Naive B cell (primary cell): ENCODE results near the gene DDX23. TPM values are rescaled to one million over a fixed set of nuclear protein-coding genes. Genes with fewer than 3 reads are reported as not detected.
"Not testable (repeated sequence)": the region's sequence is repeated elsewhere in the genome, so short reads cannot be mapped to it uniquely, and the experiment has no call there.

Source experiments
- ATAC-seq, 2 donors: fragments of 150-1000 bp; cut with Tn5 transposase; 2 replicates each; pipeline ENCODE4 v1.10.0; 2021; ENCODE audit warnings: low read depth in 2 of 2, mild to moderate bottlenecking in 2 of 2, moderate library complexity in 2 of 2
- DNase-seq: peaks from one replicate; pipeline ENCODE4 v3.0.0; 2022
- H3K27ac Mint-ChIP-seq, 6 donors: one replicate each; pipeline ENCODE4 v1.8.0; 2020 to 2022; ENCODE audit warnings: mild to moderate bottlenecking in 6 of 6, mixed read lengths in 6 of 6, moderate library complexity in 5 of 6, inconsistent platforms in 2 of 6
- H3K27me3 Mint-ChIP-seq, 3 donors: one replicate each; pipeline ENCODE4 v1.8.0; 2021 to 2022; ENCODE audit warnings: mixed read lengths in 3 of 3, mild to moderate bottlenecking in 1 of 3
- H3K36me3 Mint-ChIP-seq, 2 donors: one replicate each; pipeline ENCODE4 v1.8.0; 2020 to 2022; ENCODE audit warnings: mixed read lengths in 2 of 2, inconsistent platforms in 1 of 2, mild to moderate bottlenecking in 1 of 2
- H3K4me1 Mint-ChIP-seq, 3 donors: one replicate each; pipeline ENCODE4 v1.8.0; 2020 to 2022; ENCODE audit warnings: mixed read lengths in 3 of 3, inconsistent platforms in 1 of 3, mild to moderate bottlenecking in 1 of 3, moderate library complexity in 1 of 3
- H3K4me3 Mint-ChIP-seq, 8 donors: one replicate each; pipeline ENCODE4 v1.8.0; 2020 to 2022; ENCODE audit warnings: mild to moderate bottlenecking in 8 of 8, mixed read lengths in 8 of 8, moderate library complexity in 8 of 8, inconsistent platforms in 2 of 8
- H3K9me3 Mint-ChIP-seq, 7 donors: one replicate each; pipeline ENCODE4 v1.8.0; 2020 to 2022; ENCODE audit warnings: mixed read lengths in 7 of 7, mild to moderate bottlenecking in 5 of 7, inconsistent platforms in 2 of 7, moderate library complexity in 1 of 7
- polyA plus RNA-seq, 6 donors: library from polyadenylated mRNA; unstranded; fragments of 300-500 nt; fragmentation: Illumina TruSeq; gene quantifications; one replicate each; pipeline ENCODE4 v1.2.3, GENCODE V29; 2021; ENCODE audit warnings: low read depth in 6 of 6

Gene DDX23
- polyA plus RNA-seq, 6 donors from 2014 or later: 9.1 to 51.3 (median 29.9) TPM

GRCh38 chr12:48875944-48876515 is 24.1 kb upstream of the DDX23 start:
- Mint-ChIP-seq H3K27me3 (peaks cover 15 to 33% (median 17%) of the 10 kb centered on the region in 3 donors), H3K9me3 (no peaks in the 10 kb centered on the region)

GRCh38 chr12:48873534-48873933 is 21.6 kb upstream of the DDX23 start:
- ATAC-seq, DNase-seq, H3K36me3 Mint-ChIP-seq, H3K4me1 Mint-ChIP-seq, H3K4me3 Mint-ChIP-seq, H3K9me3 Mint-ChIP-seq: not testable (repeated sequence)
- H3K27me3 Mint-ChIP-seq: peaks cover 0 to 20% (median 7%) of the 10 kb centered on the region in 3 donors
- peak overlapping the region in 2 of 6 donors; percentile 11 to 86 for H3K27ac Mint-ChIP-seq

More at GRCh38 chr12:48875944-48876515, 24.1 kb upstream of the DDX23 start:
- H3K27ac Mint-ChIP-seq: no peak overlapping the region
- ATAC-seq (no peak), DNase-seq (no peak)
- H3K4me1 Mint-ChIP-seq: no peaks in the 10 kb centered on the region
- H3K36me3 Mint-ChIP-seq: no peaks in the 10 kb centered on the region
- no peak overlapping the region for H3K4me3 Mint-ChIP-seq

GRCh38 chr12:48873096-48873495 is 21.1 kb upstream of the DDX23 start:
- no peaks in the 10 kb centered on the region for H3K36me3 Mint-ChIP-seq
- H3K9me3 Mint-ChIP-seq: no peaks in the 10 kb centered on the region
- ATAC-seq: no peak
- DNase-seq: no peak
- peaks cover 0 to 20% (median 7%) of the 10 kb centered on the region in 3 donors for H3K27me3 Mint-ChIP-seq
- H3K27ac Mint-ChIP-seq: peak overlapping the region in 1 of 6 donors; percentile 86
- no peak overlapping the region for H3K4me3 Mint-ChIP-seq
- no peaks in the 10 kb centered on the region for H3K4me1 Mint-ChIP-seq

- Mint-ChIP-seq H3K36me3 (no peaks in the 10 kb centered on the region), H3K4me1 (peaks cover 20 to 21% (median 21%) of the 10 kb centered on the region in 3 donors), H3K27me3 (peaks cover 0 to 15% (median 7%) of the 10 kb centered on the region in 3 donors), H3K4me3 (peak overlapping the region in 1 of 8 donors; percentile 5), H3K9me3 (no peaks in the 10 kb centered on the region), H3K27ac (peak overlapping the region in 1 of 6 donors; percentile 52)
- DNase-seq (no peak), ATAC-seq (no peak)
Measured at GRCh38 chr12:48869191-48869590, 17.2 kb upstream of the DDX23 start.

- no peaks in the 10 kb centered on the region for H3K9me3 Mint-ChIP-seq
- H3K36me3 Mint-ChIP-seq: no peaks in the 10 kb centered on the region
- H3K27ac Mint-ChIP-seq: no peak overlapping the region
- H3K4me1 Mint-ChIP-seq: peaks cover 26 to 27% (median 27%) of the 10 kb centered on the region in 3 donors
- ATAC-seq (no peak), DNase-seq (no peak)
- H3K27me3 Mint-ChIP-seq: peaks cover 0 to 11% (median 7%) of the 10 kb centered on the region in 3 donors
- peak overlapping the region in 1 of 8 donors; percentile 56 for H3K4me3 Mint-ChIP-seq
Measured at GRCh38 chr12:48868451-48868850, 16.5 kb upstream of the DDX23 start.

- peaks cover 26 to 32% (median 31%) of the 10 kb centered on the region in 3 donors for H3K4me1 Mint-ChIP-seq
- DNase-seq (no peak), ATAC-seq (no peak)
- H3K9me3 Mint-ChIP-seq: no peaks in the 10 kb centered on the region
- H3K36me3 Mint-ChIP-seq: no peaks in the 10 kb centered on the region
- peak overlapping the region; percentile 84 to 96 (median 94) for H3K4me3 Mint-ChIP-seq
- H3K27ac Mint-ChIP-seq: peak overlapping the region; percentile 3 to 97 (median 88)
- H3K27me3 Mint-ChIP-seq: peaks cover 0 to 7% (median 6%) of the 10 kb centered on the region in 3 donors
Measured at GRCh38 chr12:48866052-48866711, 14.2 kb upstream of the DDX23 start.

GRCh38 chr12:48865281-48866051 is 13.5 kb upstream of the DDX23 start, which contains the start of gene RND1:
Gene RND1, minus strand, starts transcription at chr12:48865870. Its CDS starts 103 bp downstream, at chr12:48865767.
- peak within 1 kb of the TSS; percentile 84 to 96 (median 94) for H3K4me3 Mint-ChIP-seq
- no peaks in the 10 kb centered on the region for H3K36me3 Mint-ChIP-seq
- H3K27ac Mint-ChIP-seq: peak within 1 kb of the TSS; percentile 54 to 97 (median 88)
- H3K27me3 Mint-ChIP-seq: peaks cover 0 to 7% (median 6%) of the 10 kb centered on the region in 3 donors
- H3K4me1 Mint-ChIP-seq: peaks cover 26 to 32% (median 31%) of the 10 kb centered on the region in 3 donors
- peak; percentile 83 for DNase-seq
- H3K9me3 Mint-ChIP-seq: no peaks in the 10 kb centered on the region
- ATAC-seq: peak; percentile 82 to 85

GRCh38 chr12:48863291-48863690 is 11.3 kb upstream of the DDX23 start:
- Mint-ChIP-seq H3K36me3 (no peaks in the 10 kb centered on the region), H3K4me1 (peaks cover 26 to 32% (median 31%) of the 10 kb centered on the region in 3 donors), H3K27me3 (peaks cover 0 to 7% (median 6%) of the 10 kb centered on the region in 3 donors), H3K9me3 (no peaks in the 10 kb centered on the region), H3K4me3 (no peak overlapping the region), H3K27ac (no peak overlapping the region)
- DNase-seq: no peak
- ATAC-seq: no peak

GRCh38 chr12:48862760-48863159 is 10.8 kb upstream of the DDX23 start:
- no peaks in the 10 kb centered on the region for H3K36me3 Mint-ChIP-seq
- H3K9me3 Mint-ChIP-seq: no peaks in the 10 kb centered on the region
- H3K27ac Mint-ChIP-seq: no peak overlapping the region
- H3K4me3 Mint-ChIP-seq: no peak overlapping the region
- H3K27me3 Mint-ChIP-seq: peaks cover 0 to 7% (median 6%) of the 10 kb centered on the region in 3 donors
- peaks cover 26 to 32% (median 31%) of the 10 kb centered on the region in 3 donors for H3K4me1 Mint-ChIP-seq
- DNase-seq: no peak
- no peak for ATAC-seq

- Mint-ChIP-seq H3K27me3 (peaks cover 0 to 7% (median 6%) of the 10 kb centered on the region in 3 donors), H3K4me3 (no peak overlapping the region), H3K9me3 (no peaks in the 10 kb centered on the region), H3K4me1 (peaks cover 24 to 30% (median 29%) of the 10 kb centered on the region in 3 donors), H3K36me3 (no peaks in the 10 kb centered on the region), H3K27ac (no peak overlapping the region)
- ATAC-seq (no peak), DNase-seq (no peak)
Measured at GRCh38 chr12:48861111-48861510, 9.1 kb upstream of the DDX23 start.

GRCh38 chr12:48860236-48860635 is 8.3 kb upstream of the DDX23 start:
- ATAC-seq, DNase-seq, H3K27me3 Mint-ChIP-seq, H3K36me3 Mint-ChIP-seq, H3K4me3 Mint-ChIP-seq, H3K27ac Mint-ChIP-seq, H3K9me3 Mint-ChIP-seq: not testable (repeated sequence)
- H3K4me1 Mint-ChIP-seq: peaks cover 15 to 22% (median 21%) of the 10 kb centered on the region in 3 donors

- Mint-ChIP-seq H3K4me1 (peaks cover 9 to 15% (median 14%) of the 10 kb centered on the region in 3 donors), H3K27me3 (peaks cover 0 to 7% (median 6%) of the 10 kb centered on the region in 3 donors), H3K4me3 (no peak overlapping the region), H3K27ac (no peak overlapping the region), H3K9me3 (no peaks in the 10 kb centered on the region), H3K36me3 (no peaks in the 10 kb centered on the region)
- DNase-seq (no peak), ATAC-seq (no peak)
Measured at GRCh38 chr12:48859607-48860006, 7.6 kb upstream of the DDX23 start.

- peaks cover 0 to 6% (median 3%) of the 10 kb centered on the region in 3 donors for H3K27me3 Mint-ChIP-seq
- no peak for DNase-seq
Measured at GRCh38 chr12:48858043-48858442, 6.1 kb upstream of the DDX23 start.

More at GRCh38 chr12:48858043-48858442, 6.1 kb upstream of the DDX23 start:
- no peak for ATAC-seq
- H3K27ac Mint-ChIP-seq: no peak overlapping the region
- peak overlapping the region in 1 of 8 donors; percentile 18 for H3K4me3 Mint-ChIP-seq
- no peaks in the 10 kb centered on the region for H3K36me3 Mint-ChIP-seq
- H3K9me3 Mint-ChIP-seq: no peaks in the 10 kb centered on the region
- H3K4me1 Mint-ChIP-seq: peaks cover 3 to 5% (median 4%) of the 10 kb centered on the region in 3 donors
